DOHH2 (cell line): ENCODE results near the gene HCRTR1.

Source experiments
- H3F3A ChIP-seq: fragments of 200-600 bp; sonication (generic), shearing (Covaris generic); 2 replicates; pipeline ENCODE4 v1.6.0; 2016; ENCODE audit warnings: antibody characterized with exemption, mild to moderate bottlenecking; ENCODE audit not compliant: control insufficient read depth, insufficient read depth
- H3K27ac ChIP-seq: fragments of 200-600 bp; sonication (generic); 2 replicates; pipeline ENCODE4 v1.5.1; 2014; ENCODE audit warnings: low read depth, mild to moderate bottlenecking, low read length, moderate library complexity
- H3K27me3 ChIP-seq: fragments of 200-600 bp; sonication (generic); 2 replicates; pipeline ENCODE4 v1.6.1; 2014; ENCODE audit warnings: mild to moderate bottlenecking, low read length, mixed read lengths; ENCODE audit not compliant: control insufficient read depth
- H3K36me3 ChIP-seq: fragments of 200-600 bp; sonication (generic); 2 replicates; pipeline ENCODE4 v1.6.1; 2014; ENCODE audit warnings: mild to moderate bottlenecking, low read length, moderate library complexity, mixed read lengths; ENCODE audit not compliant: control insufficient read depth
- H3K4me1 ChIP-seq: fragments of 200-600 bp; sonication (generic); 2 replicates; pipeline ENCODE4 v1.6.1; 2014; ENCODE audit warnings: mild to moderate bottlenecking, low read length, mixed read lengths; ENCODE audit not compliant: control insufficient read depth
- H3K4me2 ChIP-seq: fragments of 200-600 bp; sonication (generic); 2 replicates; pipeline ENCODE4 v1.6.0; 2014; ENCODE audit warnings: mild to moderate bottlenecking, low read length, moderate library complexity
- H3K4me3 ChIP-seq: fragments of 200-600 bp; sonication (generic); 2 replicates; pipeline ENCODE4 v1.5.1; 2014; ENCODE audit warnings: mild to moderate bottlenecking, low read length, mixed read lengths
- H3K79me2 ChIP-seq: fragments of 200-600 bp; sonication (generic); 2 replicates; pipeline ENCODE4 v1.6.1; 2014; ENCODE audit warnings: mild to moderate bottlenecking, low read length, mixed read lengths; ENCODE audit not compliant: control insufficient read depth
- H3K9me2 ChIP-seq: fragments of 200-600 bp; sonication (generic); replicated peaks from 2 replicates; pipeline ENCODE4 v1.6.1; 2014; ENCODE audit warnings: mild to moderate bottlenecking, low read length, mixed read lengths; ENCODE audit not compliant: control insufficient read depth
- H3K9me3 ChIP-seq: fragments of 200-600 bp; sonication (generic); 2 replicates; pipeline ENCODE4 v1.6.1; 2014; ENCODE audit warnings: antibody characterized with exemption, low read length, mixed read lengths; ENCODE audit not compliant: control insufficient read depth, insufficient read depth
- H4K20me1 ChIP-seq: fragments of 200-600 bp; sonication (generic); 2 replicates; pipeline ENCODE4 v1.6.0; 2014; ENCODE audit warnings: low read depth, mild to moderate bottlenecking, antibody characterized with exemption, low read length, moderate library complexity; ENCODE audit not compliant: control insufficient read depth, insufficient read depth
- CTCF ChIP-seq: fragments of 200-600 bp; sonication (generic); IDR thresholded peaks from one replicate; pipeline ENCODE4 v1.5.1; 2014; ENCODE audit warnings: antibody characterized with exemption, mild to moderate bottlenecking, low read depth, low read length; ENCODE audit not compliant: poor library complexity, severe bottlenecking
- EZH2phosphoT487 ChIP-seq: fragments of 200-600 bp; sonication (generic); IDR thresholded peaks from 2 replicates; pipeline ENCODE4 v1.6.1; 2017; ENCODE audit warnings: borderline replicate concordance, mild to moderate bottlenecking, antibody characterized with exemption, low read length, moderate library complexity, mixed read lengths

The HCRTR1 gene

GRCh38 chr1:31653717-31654473 is 36.4 kb downstream of the HCRTR1 start:
- TF ChIP-seq EZH2phosphoT487 (no peak), CTCF (no peak)
- no peaks in the 10 kb centered on the region for H4K20me1 ChIP-seq
- H3K79me2 ChIP-seq, result no peaks in the 10 kb centered on the region
- peaks cover 19% of the 10 kb centered on the region for H3K27me3 ChIP-seq
- no peaks in the 10 kb centered on the region for H3K36me3 ChIP-seq
- no peak overlapping the region for H3K27ac ChIP-seq
- no peak overlapping the region for H3K4me2 ChIP-seq
- no peaks in the 10 kb centered on the region for H3F3A ChIP-seq
- no peak overlapping the region for H3K4me3 ChIP-seq
- no peaks in the 10 kb centered on the region for H3K4me1 ChIP-seq
- H3K9me2 ChIP-seq, result no peaks in the 10 kb centered on the region
- H3K9me3 ChIP-seq, result no peaks in the 10 kb centered on the region

- Histone ChIP-seq H4K20me1 (no peaks in the 10 kb centered on the region), H3F3A (no peaks in the 10 kb centered on the region), H3K27me3 (peaks cover 19% of the 10 kb centered on the region), H3K36me3 (no peaks in the 10 kb centered on the region), H3K9me3 (no peaks in the 10 kb centered on the region), H3K27ac (no peak overlapping the region), H3K9me2 (no peaks in the 10 kb centered on the region), H3K4me3 (no peak overlapping the region), H3K79me2 (no peaks in the 10 kb centered on the region), H3K4me1 (no peaks in the 10 kb centered on the region), H3K4me2 (no peak overlapping the region)
- no peak for TF ChIP-seq EZH2phosphoT487
- TF ChIP-seq CTCF, result no peak
These were observed 36.9 kb downstream of the HCRTR1 start for GRCh38 chr1:31654474-31654776.

- H3K4me1 ChIP-seq, result no peaks in the 10 kb centered on the region
- TF ChIP-seq CTCF, result no peak
- TF ChIP-seq EZH2phosphoT487, result no peak
- H3F3A ChIP-seq, result no peaks in the 10 kb centered on the region
- H3K36me3 ChIP-seq, result no peaks in the 10 kb centered on the region
- H3K9me2 ChIP-seq, result no peaks in the 10 kb centered on the region
- no peak overlapping the region for H3K27ac ChIP-seq
- H3K4me2 ChIP-seq, result no peak overlapping the region
- H4K20me1 ChIP-seq, result no peaks in the 10 kb centered on the region
- H3K4me3 ChIP-seq, result no peak overlapping the region
- peaks cover 16% of the 10 kb centered on the region for H3K27me3 ChIP-seq
- no peaks in the 10 kb centered on the region for H3K9me3 ChIP-seq
- H3K79me2 ChIP-seq, result no peaks in the 10 kb centered on the region
These were observed 37.6 kb downstream of the HCRTR1 start for GRCh38 chr1:31655104-31655503.
